Fibroblast of skin of left quadriceps (primary cell): Measurements from ENCODE around the gene SUGP1.

Source experiments
- DNase-seq, 2 experiments: peaks; one replicate each; pipeline ENCODE4 v3.0.0-alpha.2; 2013; ENCODE audit warnings: low read depth in 2 of 2

SUGP1 gene

DNA sequence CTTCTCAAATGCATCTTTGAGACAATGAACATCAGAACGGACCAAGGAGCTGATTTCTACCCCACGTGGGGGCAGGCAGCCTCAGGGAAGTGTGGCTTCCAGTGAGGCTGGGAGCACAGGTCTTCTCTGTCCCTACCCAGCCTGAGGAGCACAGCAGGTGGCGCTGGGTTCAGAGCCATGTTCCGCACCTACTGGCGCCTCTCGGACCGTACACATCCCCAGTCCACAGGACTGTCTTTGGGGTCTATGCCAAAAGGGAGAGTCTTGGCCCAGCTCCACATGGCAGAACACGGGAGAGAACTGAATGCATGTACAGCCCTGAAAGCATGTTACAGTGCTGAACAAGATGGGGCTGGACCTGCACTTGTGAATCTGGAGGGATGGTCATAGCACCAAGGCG, 22.6 kb downstream of the SUGP1 start:
- no peak for DNase-seq

DNA sequence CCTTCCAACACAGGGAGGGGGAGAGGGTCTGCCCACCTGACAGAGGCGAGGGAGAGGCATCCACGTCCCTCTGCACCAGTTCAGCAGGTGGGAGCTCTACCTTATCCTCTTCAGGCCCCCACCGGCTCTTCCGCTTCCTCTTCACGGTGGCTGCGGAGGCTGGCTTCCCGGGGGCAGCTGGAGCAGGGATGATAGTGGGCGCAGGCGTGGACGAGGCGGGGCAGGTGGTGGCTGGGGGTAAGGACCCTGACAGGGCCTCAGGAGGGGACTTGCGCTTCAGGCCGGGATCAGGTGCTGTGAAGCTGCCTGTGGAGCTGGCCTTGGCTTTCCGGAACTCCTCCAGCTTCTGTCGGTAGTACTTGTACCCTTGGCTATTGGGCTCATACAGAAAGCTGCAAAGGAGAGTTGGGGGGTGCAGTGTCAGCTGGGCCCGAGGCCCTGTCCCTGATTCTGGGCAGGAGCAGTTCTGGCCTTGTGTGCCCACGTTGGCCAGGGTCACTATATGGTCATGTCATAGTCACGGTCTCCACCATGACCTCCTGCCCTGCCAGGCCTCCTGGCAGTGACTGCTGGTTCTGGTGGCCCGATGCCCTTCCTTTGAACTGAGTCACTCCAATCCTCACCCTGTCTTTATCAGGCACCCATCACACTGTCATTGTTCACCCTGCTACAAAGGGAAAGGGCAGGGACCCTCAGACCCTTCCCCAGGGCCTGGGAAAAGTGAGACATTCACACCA, 23.2 kb downstream of the SUGP1 start:
- DNase-seq: no peak

DNA sequence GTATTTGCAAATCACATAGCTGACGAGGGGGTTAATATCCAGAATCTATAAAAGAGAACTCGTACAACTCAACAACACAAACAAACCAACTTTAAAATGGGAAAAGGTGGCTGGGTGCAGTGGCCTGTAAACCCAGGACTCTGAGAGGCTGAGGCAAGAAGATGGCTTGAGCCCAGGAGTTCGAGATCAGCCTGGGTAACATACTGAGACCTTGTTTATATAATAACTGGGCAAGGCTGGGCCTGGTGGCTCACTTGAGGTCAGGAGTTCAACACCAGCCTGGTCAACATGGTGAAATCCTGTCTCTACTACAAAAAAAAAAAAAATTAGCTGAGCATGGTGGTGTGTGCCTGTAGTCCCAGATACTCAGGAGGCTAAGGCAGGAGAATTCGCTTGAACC, 25.4 kb downstream of the SUGP1 start:
- DNase-seq: no peak

DNA sequence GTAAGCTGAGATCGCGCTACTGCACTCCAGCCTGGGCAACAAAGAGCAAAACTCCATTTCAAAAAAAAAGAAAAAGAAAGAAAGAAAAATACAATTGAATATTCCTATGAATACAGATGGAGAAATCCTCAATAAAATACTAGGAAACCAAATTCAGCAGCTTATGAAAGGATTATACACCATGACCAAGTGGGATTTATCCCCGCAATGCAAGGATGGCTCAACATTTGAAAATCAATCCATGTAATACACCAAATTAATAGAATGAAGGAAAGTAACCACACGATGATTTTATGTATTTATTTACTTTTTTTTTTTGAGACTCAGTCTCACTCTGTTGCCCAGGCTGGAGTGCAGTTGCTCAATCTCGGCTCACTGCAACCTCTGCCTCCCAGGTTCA, 27.7 kb downstream of the SUGP1 start:
- no peak for DNase-seq

DNA sequence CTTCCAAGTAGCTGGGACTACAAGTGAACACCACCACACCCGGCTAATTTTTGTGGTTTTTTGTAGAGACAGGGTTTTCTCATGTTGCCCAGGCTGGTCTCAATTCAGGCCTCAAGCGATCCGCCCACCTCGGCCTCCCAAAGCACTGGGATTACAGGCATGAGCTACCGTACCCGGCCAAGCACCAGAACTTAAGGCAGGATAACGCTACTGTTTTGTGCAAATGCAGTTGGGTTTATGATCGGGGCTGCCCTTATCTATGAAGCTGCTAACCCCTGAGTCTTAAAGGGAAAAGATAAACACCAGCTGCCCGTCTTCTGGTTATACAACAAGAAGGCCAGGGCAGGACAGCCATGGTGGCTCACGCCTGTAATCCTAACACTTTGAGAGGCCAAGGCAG, 34.6 kb downstream of the SUGP1 start:
- no peak for DNase-seq

DNA sequence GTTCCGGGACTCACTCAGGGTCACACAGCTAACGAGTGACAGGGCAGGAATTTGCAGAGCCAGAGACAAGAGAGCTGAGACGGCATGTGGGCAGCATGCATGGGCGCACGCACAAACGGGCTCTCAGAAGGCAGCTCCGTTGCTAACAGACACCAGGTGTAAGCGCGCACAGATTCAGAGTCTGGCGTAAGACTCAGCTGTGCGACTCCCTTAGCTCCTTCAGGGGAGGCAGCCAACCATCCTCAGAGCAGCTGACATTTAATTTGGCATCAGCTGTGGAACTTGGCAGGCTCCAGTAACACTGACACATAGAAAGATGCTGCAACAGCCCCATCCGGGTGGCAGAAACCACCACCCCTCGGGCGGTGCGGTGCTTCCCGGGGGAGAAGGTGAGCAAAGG, 39.7 kb downstream of the SUGP1 start:
- DNase-seq: no peak

DNA sequence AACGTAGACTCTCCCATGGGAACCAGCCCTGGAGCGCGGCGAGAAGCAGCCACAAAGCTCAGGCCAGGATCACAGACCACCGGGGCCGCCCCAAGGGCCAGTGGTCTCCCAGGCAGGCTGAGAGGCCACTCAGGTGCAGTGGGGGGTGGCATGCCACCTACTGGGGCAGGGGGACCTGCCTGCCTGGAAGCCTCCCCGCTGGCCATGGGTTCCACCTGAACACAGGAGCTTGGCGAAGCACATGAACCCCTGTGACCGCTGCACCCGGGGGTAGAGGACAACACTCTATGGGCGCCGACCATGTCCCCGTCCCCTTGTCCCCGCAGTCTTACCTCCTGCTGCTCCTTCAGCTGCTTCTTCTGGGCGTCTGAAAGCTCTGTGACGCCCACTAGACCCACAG, 40.5 kb downstream of the SUGP1 start:
- no peak for DNase-seq

DNA sequence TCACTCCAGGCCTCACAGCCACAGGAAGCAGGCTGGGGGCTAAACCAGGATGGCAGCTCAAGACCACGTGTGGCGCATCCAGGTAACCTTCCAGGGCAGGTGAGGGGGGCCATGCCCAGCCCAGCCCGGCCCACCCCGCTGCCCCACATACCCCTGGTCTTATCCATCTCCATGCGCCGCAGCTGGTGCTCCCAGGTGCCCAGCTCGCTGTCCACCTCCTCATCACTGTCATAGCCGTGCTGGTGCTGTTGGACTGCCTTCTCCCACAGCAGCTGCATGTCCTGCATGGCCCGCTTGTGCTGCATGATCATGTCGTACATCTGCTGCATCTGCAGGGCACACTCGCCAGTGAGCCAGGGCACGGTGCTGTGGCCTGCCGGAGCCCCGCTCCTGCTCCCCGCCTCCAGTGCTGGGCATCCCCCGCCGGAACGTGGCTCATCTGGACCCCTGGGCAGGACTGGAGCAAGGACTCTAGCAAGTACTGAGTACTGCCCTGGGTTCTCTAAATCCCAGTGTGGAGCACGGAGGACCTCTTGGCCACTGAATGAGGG, 41.2 kb downstream of the SUGP1 start:
- no peak for DNase-seq

DNA sequence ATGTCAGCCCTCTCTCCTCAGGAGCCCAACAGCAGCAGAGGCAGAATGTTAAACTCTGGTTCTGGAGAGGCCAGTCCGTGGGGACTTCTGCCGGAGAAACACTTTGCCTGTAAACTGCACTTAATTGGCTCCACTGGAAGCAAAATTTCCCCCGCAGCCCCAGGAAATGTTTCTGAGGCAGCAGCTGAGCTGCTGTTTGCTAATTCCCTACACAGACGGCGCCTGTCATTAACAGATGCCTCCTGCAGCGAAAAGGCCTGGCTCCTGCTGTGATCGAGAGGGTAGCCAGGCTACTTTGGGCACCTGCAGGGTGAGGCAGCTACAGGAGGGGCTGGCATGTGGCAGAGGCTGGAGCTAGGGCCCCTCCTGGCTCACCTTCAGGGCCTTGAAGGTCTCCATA, 42.0 kb downstream of the SUGP1 start:
- DNase-seq: no peak

DNA sequence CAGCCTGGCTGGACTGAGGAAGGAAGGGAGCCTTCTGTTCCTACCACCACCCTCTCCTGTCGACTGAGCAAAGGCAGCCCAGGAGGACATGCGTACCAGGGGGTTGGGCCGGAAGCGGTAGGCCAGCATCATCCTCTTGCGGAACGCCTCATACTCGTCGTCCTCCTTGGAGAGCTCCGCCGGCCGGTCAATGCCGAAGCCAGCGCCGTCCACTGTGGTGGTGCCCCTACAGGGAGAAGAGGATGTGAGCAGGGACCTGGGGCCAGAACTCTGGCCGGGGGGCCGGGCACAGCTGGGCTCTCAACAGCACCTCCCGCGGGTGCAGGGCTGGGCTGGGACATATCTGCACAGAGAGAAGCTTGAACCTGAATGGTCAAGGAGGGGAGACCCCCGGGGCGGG, 43.5 kb downstream of the SUGP1 start:
- DNase-seq: no peak

DNA sequence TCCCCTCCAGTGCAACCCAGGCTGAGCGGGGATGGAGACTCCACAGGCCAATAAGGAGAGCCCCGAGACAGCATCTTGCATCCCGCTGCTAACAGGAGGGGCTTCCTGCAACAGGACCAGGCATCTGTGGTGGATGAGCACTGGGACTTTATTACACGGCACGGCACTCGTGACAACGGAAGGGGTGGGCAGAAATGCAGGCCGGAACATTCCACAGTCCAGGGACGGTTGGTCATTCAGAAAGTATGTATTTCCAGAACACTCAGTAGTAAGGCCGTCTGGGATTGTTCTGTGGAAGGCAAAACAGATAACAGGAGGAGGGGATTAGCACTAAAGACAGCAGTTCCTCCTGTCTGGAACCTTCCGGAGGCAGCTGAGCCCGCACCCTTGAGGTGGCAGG, 43.9 kb downstream of the SUGP1 start:
- DNase-seq: no peak

DNA sequence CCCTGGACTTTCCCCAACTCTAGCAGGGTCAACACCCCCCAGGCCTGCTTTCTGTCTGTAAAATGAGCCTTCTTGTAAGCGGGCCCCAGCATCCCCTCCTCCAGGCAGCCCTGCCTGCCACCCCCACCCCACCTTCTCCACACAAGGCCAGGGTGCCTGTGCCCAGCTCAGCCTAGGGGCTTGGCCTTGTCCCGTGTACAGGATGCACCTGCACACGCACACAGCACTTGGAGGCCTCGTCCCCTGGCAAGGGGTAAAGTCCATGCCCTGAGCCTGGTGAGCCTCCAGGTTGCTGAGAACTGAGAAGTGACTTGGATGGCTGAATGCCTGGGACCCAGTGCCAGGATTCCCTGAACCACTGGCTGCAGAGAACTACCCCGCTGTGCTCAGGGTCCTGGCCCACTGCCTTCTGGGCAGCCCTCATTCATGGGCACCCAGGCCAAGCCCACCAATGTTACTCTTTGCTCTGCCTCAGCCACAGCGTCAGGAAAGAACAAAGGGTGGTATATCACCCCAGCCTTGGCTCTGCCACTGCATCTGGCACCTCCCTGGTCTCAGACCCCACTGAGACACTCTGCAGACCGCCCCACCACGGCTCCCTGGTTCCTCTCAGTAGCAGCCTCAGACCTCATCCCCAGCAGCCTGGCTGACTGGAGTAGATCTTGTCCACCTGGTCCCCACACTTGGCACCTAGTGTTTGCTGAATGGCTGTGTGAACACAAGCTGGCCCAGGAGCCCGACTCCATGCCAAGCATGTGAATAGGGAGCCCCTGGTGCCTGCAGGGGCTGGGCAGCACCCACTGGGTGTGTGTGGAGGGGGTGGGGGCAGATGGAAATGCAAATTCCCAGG, 45.4 kb downstream of the SUGP1 start:
- no peak for DNase-seq

DNA sequence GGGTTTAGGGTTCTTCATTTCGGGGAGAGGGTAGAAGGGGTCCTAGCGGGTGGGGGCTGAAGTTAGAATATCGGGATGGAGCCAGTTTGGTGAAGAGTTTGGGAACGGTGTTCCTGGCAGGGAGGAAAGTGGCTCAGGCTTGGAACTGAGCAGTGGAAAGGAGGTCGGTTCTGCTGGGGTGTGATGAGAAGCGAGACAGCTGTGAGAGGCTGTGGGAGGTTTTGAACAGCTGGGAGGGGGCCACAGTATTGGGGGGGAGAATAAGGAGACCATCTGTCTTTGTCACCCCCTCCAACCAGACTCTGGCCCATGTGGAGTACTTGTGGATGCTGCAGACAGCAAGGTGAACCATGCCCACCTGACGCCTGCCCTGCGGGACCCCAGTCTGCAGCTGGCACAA, 46.2 kb downstream of the SUGP1 start:
- no peak for DNase-seq

DNA sequence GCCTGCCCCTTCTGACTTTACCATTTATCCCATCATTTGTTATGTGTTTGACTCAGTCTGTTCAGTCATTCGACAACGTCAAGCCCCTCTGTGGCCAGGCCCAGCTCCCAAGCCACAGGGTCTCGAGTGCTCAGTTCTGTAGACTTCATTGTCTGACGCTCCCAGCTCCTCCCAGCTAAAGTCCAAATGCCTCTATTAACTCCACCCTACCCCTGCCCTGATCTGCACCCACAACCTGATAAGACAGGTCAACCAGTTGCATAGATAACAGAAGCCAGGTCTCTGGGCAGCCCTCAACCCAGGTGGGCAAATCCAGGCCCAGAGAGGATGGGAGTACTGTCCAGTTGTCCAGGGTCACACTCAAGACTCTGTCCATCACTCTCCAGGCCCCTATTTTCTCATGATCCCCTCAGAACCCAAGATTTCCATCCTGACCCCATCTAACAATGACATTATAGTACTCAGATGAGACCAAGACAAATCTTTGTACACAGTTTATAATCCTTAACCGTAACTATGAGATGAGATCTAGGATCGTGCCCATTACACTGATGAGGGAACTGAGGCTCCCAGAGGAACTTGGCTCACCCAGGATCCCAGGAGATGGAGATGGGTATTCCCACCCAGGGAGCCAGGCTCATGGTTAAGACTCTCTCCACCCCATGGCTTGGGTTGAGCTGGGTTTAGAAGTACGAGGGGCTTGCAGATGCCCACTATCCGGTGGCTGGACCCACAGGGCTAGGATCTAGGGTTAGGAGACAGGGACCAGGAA, 48.3 kb downstream of the SUGP1 start:
- no peak for DNase-seq

DNA sequence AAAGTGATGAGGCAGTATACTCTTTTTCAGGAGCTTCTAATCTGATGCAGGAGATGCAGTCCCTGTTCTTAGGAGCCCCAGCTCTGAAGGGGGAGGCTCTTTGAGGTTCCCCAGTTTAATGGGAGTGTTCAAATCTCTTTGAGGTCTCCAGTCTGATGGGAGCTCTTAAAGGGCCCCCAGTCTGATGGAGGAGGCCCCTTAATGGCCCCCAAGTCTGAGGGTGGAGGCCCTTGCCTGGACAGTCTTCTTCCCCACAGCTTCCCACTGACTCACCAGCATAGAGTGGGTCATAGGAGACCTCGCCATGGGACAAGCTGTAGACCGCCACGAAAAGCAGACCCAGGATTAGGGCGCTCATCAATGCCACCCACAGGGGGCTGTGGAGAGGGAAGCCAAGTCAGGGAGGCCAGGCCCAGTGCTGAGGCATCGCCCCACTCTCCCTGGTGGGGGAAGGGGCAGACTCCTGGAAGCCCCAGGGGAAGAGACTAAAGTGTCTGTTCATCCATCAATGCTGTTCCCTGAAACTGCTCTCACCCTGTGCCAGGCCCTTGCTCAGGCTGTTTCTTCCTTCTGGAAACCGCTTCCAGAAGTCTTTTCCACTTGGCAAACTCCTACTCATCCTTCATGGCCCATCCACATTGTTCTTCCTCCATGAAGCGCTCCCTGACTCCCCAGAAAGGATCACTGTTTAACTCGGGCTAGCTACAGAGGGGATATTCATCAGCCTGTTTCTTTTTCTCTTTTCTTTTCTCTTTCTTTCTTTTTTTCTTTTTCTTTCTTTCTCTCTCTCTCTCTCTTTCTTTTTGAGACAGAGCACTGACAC, 49.3 kb downstream of the SUGP1 start:
- no peak for DNase-seq

DNA sequence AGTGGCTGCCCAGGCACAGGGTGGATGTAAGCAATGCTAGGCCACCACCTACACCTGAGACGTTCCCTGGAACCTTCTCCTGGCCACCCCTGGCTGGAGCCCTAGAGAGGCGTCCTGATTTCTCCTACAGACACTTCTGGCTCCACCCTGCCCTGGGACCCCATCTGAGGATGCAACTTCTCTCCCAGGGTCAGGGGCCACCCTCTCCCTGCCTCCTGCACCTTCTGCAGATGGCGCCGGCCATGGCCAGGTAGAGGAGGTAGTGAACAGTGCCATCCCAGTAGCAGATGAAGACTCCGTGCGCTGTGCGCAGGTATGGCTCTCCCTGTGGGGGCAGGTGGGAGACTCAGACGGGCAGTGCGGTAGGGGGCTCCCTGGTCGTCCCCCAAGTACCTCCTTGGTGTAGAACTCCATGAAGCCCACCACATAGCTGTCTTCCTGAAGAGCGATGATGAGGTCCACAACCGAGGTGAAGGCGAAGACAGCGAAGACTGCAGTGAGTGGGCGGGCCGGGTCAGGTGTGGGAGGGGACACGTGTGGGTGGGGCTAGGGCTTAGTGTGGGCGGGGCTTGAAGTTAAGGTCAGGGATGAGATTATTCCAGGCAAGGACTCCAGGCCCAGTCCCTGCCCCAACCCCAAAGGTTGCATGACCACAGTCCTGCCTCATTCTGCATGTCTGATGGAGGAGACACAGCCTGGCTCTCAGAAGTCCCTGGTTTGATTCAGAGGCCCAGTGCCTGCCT, 50.2 kb downstream of the SUGP1 start:
- no peak for DNase-seq

DNA sequence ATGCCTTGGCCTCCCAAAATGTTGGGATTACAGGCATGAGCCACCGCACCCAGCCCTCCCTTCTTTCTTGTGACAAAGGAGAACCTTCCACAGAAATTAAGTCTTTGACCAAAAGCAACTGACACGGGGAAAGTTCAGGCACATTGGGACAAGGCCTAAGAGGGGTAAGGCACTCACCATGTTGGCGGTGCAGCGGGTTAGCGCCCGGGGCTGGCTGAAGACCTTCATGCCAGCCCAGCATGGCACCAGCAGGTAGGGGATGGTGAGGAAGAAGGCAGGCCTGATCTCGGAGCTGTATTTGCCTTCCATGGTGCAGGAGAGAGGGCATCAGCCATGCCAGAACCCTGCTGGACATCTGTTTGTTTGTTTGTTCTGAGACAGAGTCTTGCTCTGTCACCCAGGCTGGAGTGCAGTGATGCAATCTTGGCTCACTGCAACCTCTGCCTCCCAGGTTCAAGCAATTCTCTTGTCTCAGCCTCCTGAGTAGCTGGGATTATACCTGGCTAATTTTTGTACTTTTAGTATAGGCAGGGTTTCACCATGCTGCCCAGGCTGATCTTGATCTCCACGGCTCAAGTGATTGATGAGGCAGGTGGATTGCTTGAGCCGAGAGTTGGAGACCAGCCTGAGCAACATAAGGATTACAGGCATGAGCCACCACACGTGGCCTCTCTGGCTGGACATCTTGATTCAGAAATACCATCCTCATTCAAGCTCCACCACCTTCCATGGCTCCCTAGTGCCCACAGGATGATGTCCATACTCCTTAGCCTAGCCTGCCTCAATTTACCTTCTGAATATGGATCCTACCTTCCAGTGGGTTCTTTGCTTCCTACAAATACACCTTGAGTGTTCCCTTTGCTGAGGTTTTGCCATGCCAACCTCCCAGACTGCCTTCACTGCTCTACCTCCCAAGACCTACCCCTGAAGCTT, 51.6 kb downstream of the SUGP1 start:
- DNase-seq: no peak

DNA sequence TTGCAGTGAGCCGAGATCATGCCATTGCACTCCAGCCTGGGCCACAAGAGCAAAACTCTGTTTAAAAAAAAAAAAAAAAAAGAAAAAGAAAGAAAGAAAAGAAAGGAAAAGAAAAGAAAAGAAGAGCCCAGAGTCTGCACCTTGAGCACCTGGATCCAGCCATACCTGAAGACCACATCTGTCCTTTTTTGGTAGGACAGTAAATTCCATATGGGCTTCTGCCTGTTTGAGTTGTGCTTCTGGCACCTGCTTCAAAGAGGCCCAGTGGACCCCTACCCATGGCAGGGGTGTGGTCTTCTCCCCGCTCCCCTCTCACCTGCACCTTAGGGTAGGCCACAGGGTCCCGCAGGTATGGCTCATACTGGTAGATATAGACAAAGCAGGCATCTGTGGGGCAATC, 53.0 kb downstream of the SUGP1 start:
- no peak for DNase-seq

DNA sequence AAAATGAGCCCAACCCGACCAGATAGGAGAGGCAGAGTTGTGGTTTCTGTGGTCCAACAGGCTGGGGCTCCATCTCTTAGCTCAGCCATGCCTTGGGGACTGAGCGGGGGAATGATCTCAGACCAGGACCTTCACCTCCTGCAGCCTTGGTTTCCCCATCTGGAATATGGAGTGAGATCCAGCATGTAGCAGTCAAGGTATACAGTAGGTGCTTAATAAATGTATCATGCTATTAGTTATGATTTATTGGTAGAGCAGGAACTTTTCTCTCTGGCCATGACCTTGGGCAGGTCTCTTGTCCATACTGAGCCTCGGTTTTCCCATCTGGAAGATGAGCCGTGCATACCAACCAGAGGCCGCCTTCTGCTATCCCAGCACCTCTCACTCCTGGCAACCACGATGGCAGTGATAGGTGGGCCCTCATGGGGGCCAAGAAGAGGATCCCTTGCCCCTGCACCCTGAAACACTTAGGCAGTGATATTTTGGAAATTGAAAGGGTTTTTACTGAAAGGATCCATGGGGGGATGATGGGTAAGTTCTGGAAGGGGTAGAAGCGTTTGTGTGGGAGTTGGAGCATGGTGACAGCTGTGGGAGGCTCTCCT, 56.3 kb downstream of the SUGP1 start:
- no peak for DNase-seq
